ENCODE measurements around the gene PPP1R1B.

The PPP1R1B gene

GRCh38 chr17:39625198-39625785 lies 1.5 kb upstream of the PPP1R1B start:
- Histone ChIP-seq H3K27me3 (ENCODE audit: control insufficient read depth, insufficient read depth, low read length, poor library complexity, severe bottlenecking) (peaks cover 86% of the 10 kb centered on the region), H3K36me3 (ENCODE audit: control insufficient read depth, insufficient read depth, low read length) (no peaks in the 10 kb centered on the region), H3K27ac (ENCODE audit: insufficient read depth, low read depth, low read length, poor library complexity, severe bottlenecking) (no peak overlapping the region), H3K4me3 (ENCODE audit: insufficient read depth, low read depth, low read length) (no peak overlapping the region), H3K4me1 (ENCODE audit: control insufficient read depth, insufficient read depth, low read length) (peaks cover 23% of the 10 kb centered on the region), H3K9me3 (ENCODE audit: control insufficient read depth, low read length) (no peaks in the 10 kb centered on the region)
- 75 to 78% methylated on average over 4 of the region's 5 CpGs for WGBS, 2 experiments

- Histone ChIP-seq H3K27me3 (ENCODE audit: control insufficient read depth, insufficient read depth, low read length, poor library complexity, severe bottlenecking) (peaks cover 67% of the 10 kb centered on the region), H3K27ac (ENCODE audit: insufficient read depth, low read depth, low read length, poor library complexity, severe bottlenecking) (no peak overlapping the region), H3K36me3 (ENCODE audit: control insufficient read depth, insufficient read depth, low read length) (no peaks in the 10 kb centered on the region), H3K9me3 (ENCODE audit: control insufficient read depth, low read length) (no peaks in the 10 kb centered on the region), H3K4me1 (ENCODE audit: control insufficient read depth, insufficient read depth, low read length) (peaks cover 23% of the 10 kb centered on the region), H3K4me3 (ENCODE audit: insufficient read depth, low read depth, low read length) (peak overlapping the region; percentile 38)
- WGBS, 2 experiments: 0 to 1% methylated on average over 72 of the region's 72 CpGs
These were observed 427 bp downstream of the PPP1R1B start for GRCh38 chr17:39627047-39627711.

- Histone ChIP-seq H3K36me3 (ENCODE audit: control insufficient read depth, insufficient read depth, low read length) (no peaks in the 10 kb centered on the region), H3K9me3 (ENCODE audit: control insufficient read depth, low read length) (no peaks in the 10 kb centered on the region), H3K27ac (ENCODE audit: insufficient read depth, low read depth, low read length, poor library complexity, severe bottlenecking) (no peak overlapping the region), H3K4me3 (ENCODE audit: insufficient read depth, low read depth, low read length) (peak overlapping the region; percentile 38), H3K27me3 (ENCODE audit: control insufficient read depth, insufficient read depth, low read length, poor library complexity, severe bottlenecking) (peaks cover 60% of the 10 kb centered on the region), H3K4me1 (ENCODE audit: control insufficient read depth, insufficient read depth, low read length) (peaks cover 23% of the 10 kb centered on the region)
- 11 to 12% methylated on average over 16 of the region's 16 CpGs for WGBS, 2 experiments
These were observed 1.2 kb downstream of the PPP1R1B start for GRCh38 chr17:39627712-39628516.

GRCh38 chr17:39628655-39629493 lies 2.1 kb downstream of the PPP1R1B start:
- H3K4me1 ChIP-seq (ENCODE audit: control insufficient read depth, insufficient read depth, low read length): peaks cover 23% of the 10 kb centered on the region
- no peak overlapping the region for H3K27ac ChIP-seq (ENCODE audit: insufficient read depth, low read depth, low read length, poor library complexity, severe bottlenecking)
- H3K27me3 ChIP-seq (ENCODE audit: control insufficient read depth, insufficient read depth, low read length, poor library complexity, severe bottlenecking): peaks cover 51% of the 10 kb centered on the region
- H3K36me3 ChIP-seq (ENCODE audit: control insufficient read depth, insufficient read depth, low read length): no peaks in the 10 kb centered on the region
- no peak overlapping the region for H3K4me3 ChIP-seq (ENCODE audit: insufficient read depth, low read depth, low read length)
- 56 to 61% methylated on average over 10 of the region's 10 CpGs for WGBS, 2 experiments
- no peaks in the 10 kb centered on the region for H3K9me3 ChIP-seq (ENCODE audit: control insufficient read depth, low read length)

- peaks cover 45% of the 10 kb centered on the region for H3K27me3 ChIP-seq (ENCODE audit: control insufficient read depth, insufficient read depth, low read length, poor library complexity, severe bottlenecking)
- 48 to 58% methylated on average over 3 of the region's 3 CpGs for WGBS, 2 experiments
- H3K4me1 ChIP-seq (ENCODE audit: control insufficient read depth, insufficient read depth, low read length): peaks cover 23% of the 10 kb centered on the region
- H3K4me3 ChIP-seq (ENCODE audit: insufficient read depth, low read depth, low read length): no peak overlapping the region
- no peak overlapping the region for H3K27ac ChIP-seq (ENCODE audit: insufficient read depth, low read depth, low read length, poor library complexity, severe bottlenecking)
- no peaks in the 10 kb centered on the region for H3K9me3 ChIP-seq (ENCODE audit: control insufficient read depth, low read length)
- H3K36me3 ChIP-seq (ENCODE audit: control insufficient read depth, insufficient read depth, low read length): no peaks in the 10 kb centered on the region
These were observed 2.7 kb downstream of the PPP1R1B start for GRCh38 chr17:39629494-39629880.

GRCh38 chr17:39629898-39630297 lies 3.1 kb downstream of the PPP1R1B start:
- Histone ChIP-seq H3K4me3 (ENCODE audit: insufficient read depth, low read depth, low read length) (no peak overlapping the region), H3K27ac (ENCODE audit: insufficient read depth, low read depth, low read length, poor library complexity, severe bottlenecking) (no peak overlapping the region), H3K4me1 (ENCODE audit: control insufficient read depth, insufficient read depth, low read length) (peaks cover 23% of the 10 kb centered on the region), H3K36me3 (ENCODE audit: control insufficient read depth, insufficient read depth, low read length) (no peaks in the 10 kb centered on the region), H3K9me3 (ENCODE audit: control insufficient read depth, low read length) (no peaks in the 10 kb centered on the region), H3K27me3 (ENCODE audit: control insufficient read depth, insufficient read depth, low read length, poor library complexity, severe bottlenecking) (peaks cover 41% of the 10 kb centered on the region)
- WGBS, 2 experiments: 86 to 88% methylated on average over 12 of the region's 12 CpGs

- H3K4me1 ChIP-seq (ENCODE audit: control insufficient read depth, insufficient read depth, low read length): peaks cover 34% of the 10 kb centered on the region
- no peaks in the 10 kb centered on the region for H3K9me3 ChIP-seq (ENCODE audit: control insufficient read depth, low read length)
- H3K36me3 ChIP-seq (ENCODE audit: control insufficient read depth, insufficient read depth, low read length): no peaks in the 10 kb centered on the region
- 38 to 43% methylated on average over 6 of the region's 6 CpGs for WGBS, 2 experiments
- H3K4me3 ChIP-seq (ENCODE audit: insufficient read depth, low read depth, low read length): no peak overlapping the region
- H3K27ac ChIP-seq (ENCODE audit: insufficient read depth, low read depth, low read length, poor library complexity, severe bottlenecking): no peak overlapping the region
- H3K27me3 ChIP-seq (ENCODE audit: control insufficient read depth, insufficient read depth, low read length, poor library complexity, severe bottlenecking): peaks cover 26% of the 10 kb centered on the region
These were observed 4.7 kb downstream of the PPP1R1B start for GRCh38 chr17:39631403-39631802.

GRCh38 chr17:39632153-39632941 lies 5.6 kb downstream of the PPP1R1B start:
- H3K4me3 ChIP-seq (ENCODE audit: insufficient read depth, low read depth, low read length): no peak overlapping the region
- no peaks in the 10 kb centered on the region for H3K9me3 ChIP-seq (ENCODE audit: control insufficient read depth, low read length)
- peaks cover 17% of the 10 kb centered on the region for H3K27me3 ChIP-seq (ENCODE audit: control insufficient read depth, insufficient read depth, low read length, poor library complexity, severe bottlenecking)
- H3K4me1 ChIP-seq (ENCODE audit: control insufficient read depth, insufficient read depth, low read length): peaks cover 35% of the 10 kb centered on the region
- H3K36me3 ChIP-seq (ENCODE audit: control insufficient read depth, insufficient read depth, low read length): no peaks in the 10 kb centered on the region
- H3K27ac ChIP-seq (ENCODE audit: insufficient read depth, low read depth, low read length, poor library complexity, severe bottlenecking): no peak overlapping the region
- WGBS, 2 experiments: 72 to 77% methylated on average over 13 of the region's 13 CpGs

GRCh38 chr17:39633570-39634183 lies 6.9 kb downstream of the PPP1R1B start:
- Histone ChIP-seq H3K9me3 (ENCODE audit: control insufficient read depth, low read length) (no peaks in the 10 kb centered on the region), H3K4me3 (ENCODE audit: insufficient read depth, low read depth, low read length) (no peak overlapping the region), H3K27ac (ENCODE audit: insufficient read depth, low read depth, low read length, poor library complexity, severe bottlenecking) (no peak overlapping the region), H3K36me3 (ENCODE audit: control insufficient read depth, insufficient read depth, low read length) (no peaks in the 10 kb centered on the region), H3K4me1 (ENCODE audit: control insufficient read depth, insufficient read depth, low read length) (peaks cover 32% of the 10 kb centered on the region), H3K27me3 (ENCODE audit: control insufficient read depth, insufficient read depth, low read length, poor library complexity, severe bottlenecking) (peaks cover 3% of the 10 kb centered on the region)
- WGBS, 2 experiments: 91 to 92% methylated on average over 8 of the region's 8 CpGs
